AG04450 (cell line): ENCODE results near the gene SLC39A3. TPM values are rescaled to one million over a fixed set of nuclear protein-coding genes. Genes with fewer than 3 reads are reported as not detected.

Experiments used
- CTCF ChIA-PET: fragments of 300-600, 350-600 bp; formaldehyde crosslinking; extraction: SDS; loops from one replicate; lab custom pipeline; 2022; ENCODE audit warnings: antibody characterized with exemption, inconsistent platforms; lab: Charles Lee
- POLR2A ChIA-PET: fragments of 350-600 bp; formaldehyde crosslinking; extraction: SDS; loops from one replicate; lab custom pipeline; 2021; ENCODE audit warnings: antibody characterized with exemption, inconsistent platforms; lab: Yijun Ruan, JAX
- DNase-seq: peaks from one replicate; pipeline ENCODE4 v3.0.0-alpha.2; 2011; ENCODE audit warnings: low read depth, low spot score
- H3K27ac ChIP-seq: one replicate; pipeline ENCODE4 v1.5.1; 2012; ENCODE audit warnings: low read depth, low read length, control low read depth
- H3K27me3 ChIP-seq: one replicate; pipeline ENCODE4 v1.6.0; 2012; ENCODE audit warnings: low read length; ENCODE audit not compliant: control insufficient read depth, insufficient read depth
- H3K4me3 ChIP-seq: 2 replicates; pipeline ENCODE4 v1.5.1; 2011; ENCODE audit warnings: mild to moderate bottlenecking, low read depth, low read length, control low read depth
- H3K9me3 ChIP-seq: 2 replicates; pipeline ENCODE4 v1.5.1; 2012; ENCODE audit warnings: low read length; ENCODE audit not compliant: control insufficient read depth, insufficient read depth
- CTCF ChIP-seq: IDR thresholded peaks from 2 replicates; pipeline ENCODE4 v1.5.1; 2011; ENCODE audit warnings: low read depth, low read length, control low read depth, inconsistent platforms
- polyA plus RNA-seq: library from polyadenylated mRNA; depleted of rRNA; stranded (reverse); fragments of >200 nt; gene quantifications from 2 replicates; pipeline ENCODE4 v1.2.3, GENCODE V29; 2011

The SLC39A3 gene
- polyA plus RNA-seq, 1 experiment: 27.9 TPM

GRCh38 chr19:2726904-2727639 is 12.7 kb downstream of the SLC39A3 start:
- no peak overlapping the region for H3K4me3 ChIP-seq
- no peak for DNase-seq
- POLR2A ChIA-PET: no interaction called here
- H3K9me3 ChIP-seq: no peaks in the 10 kb centered on the region; the same call in 1 of the 2 replicates
- no peak overlapping the region for H3K27ac ChIP-seq
- TF ChIP-seq CTCF: no peak
- H3K27me3 ChIP-seq: no peaks in the 10 kb centered on the region
- CTCF ChIA-PET: interaction anchor here (1.2 kb wide), 1 partner anchor 79 kb away, joined by 3 read pairs; no protein-coding TSS in a partner anchor

- no peak for TF ChIP-seq CTCF
- ChIA-PET CTCF (no interaction called here), POLR2A (no interaction called here)
- H3K27me3 ChIP-seq: no peaks in the 10 kb centered on the region
- DNase-seq: no peak
- no peak overlapping the region for H3K27ac ChIP-seq
- no peak overlapping the region for H3K4me3 ChIP-seq
- H3K9me3 ChIP-seq: no peaks in the 10 kb centered on the region; the same call in 1 of the 2 replicates
These were observed 13.5 kb downstream of the SLC39A3 start for GRCh38 chr19:2726160-2726855.

GRCh38 chr19:2724148-2724557 is 15.7 kb downstream of the SLC39A3 start:
- no peak overlapping the region for H3K27ac ChIP-seq
- no peak; the same call in 1 of the 2 replicates for TF ChIP-seq CTCF
- no peak overlapping the region for H3K4me3 ChIP-seq
- ChIA-PET POLR2A (interaction anchor here (0.6 to 0.7 kb wide), 2 partner anchors 257 to 1411 kb away, joined by 4 to 12 read pairs; no protein-coding TSS in a partner anchor), CTCF (interaction anchor here (2.1 kb wide), 1 partner anchor 76 kb away, joined by 7 read pairs; no protein-coding TSS in a partner anchor)
- no peaks in the 10 kb centered on the region for H3K27me3 ChIP-seq
- no peaks in the 10 kb centered on the region; the same call in 1 of the 2 replicates for H3K9me3 ChIP-seq
- no peak for DNase-seq

GRCh38 chr19:2723747-2724146 is 16.1 kb downstream of the SLC39A3 start:
- CTCF ChIA-PET: interaction anchor here (0.5 to 2.1 kb wide), 2 partner anchors 75 to 568 kb away, joined by 4 to 7 read pairs; no protein-coding TSS in a partner anchor
- no peaks in the 10 kb centered on the region for H3K27me3 ChIP-seq
- H3K4me3 ChIP-seq: no peak overlapping the region
- POLR2A ChIA-PET: interaction anchor here (0.6 to 1.6 kb wide), 4 partner anchors 12 to 1411 kb away, joined by 3 to 12 read pairs (median 6); partner anchors contain the start of gene SGTA
- H3K27ac ChIP-seq: no peak overlapping the region
- no peak for TF ChIP-seq CTCF
- no peak for DNase-seq
- no peaks in the 10 kb centered on the region; the same call in 1 of the 2 replicates for H3K9me3 ChIP-seq
